ENCODE data around the gene IL20RB. TPM values are rescaled to one million over a fixed set of nuclear protein-coding genes. Genes with fewer than 3 reads are reported as not detected.

IL20RB gene
- total and polyA plus RNA-seq, 2 of the 13 experiments (the other 11 are each of a cell fraction or from before 2014, with no cell fraction given), result 0.22 to 0.32 TPM

GRCh38 chr3:136960838-136961836, 3.4 kb downstream of the IL20RB start:
- Histone ChIP-seq H4K20me1 (ENCODE audit: insufficient read depth, low read length) (no peaks in the 10 kb centered on the region), H3K36me3 (replicated peaks in 1 of 2; ENCODE audit: control insufficient read depth in 1 of 2, insufficient read depth in 2 of 2, low read length in 2 of 2) (no peaks in the 10 kb centered on the region), H3K9ac (ENCODE audit: insufficient read depth, low read depth, low read length) (no peak overlapping the region), H3K27me3 (ENCODE audit: control insufficient read depth in 1 of 2, insufficient read depth in 2 of 2, low read length in 2 of 2) (no peaks in the 10 kb centered on the region), H3K4me2 (ENCODE audit: low read depth, low read length) (no peak overlapping the region), H3K79me2 (ENCODE audit: insufficient read depth, low read length) (no peaks in the 10 kb centered on the region), H3K4me1 (ENCODE audit: insufficient read depth, low read length) (peaks cover 22% of the 10 kb centered on the region), H3K4me3 (replicated peaks in 1 of 3; ENCODE audit: insufficient read depth in 1 of 3, low read depth in 2 of 3, low read length in 3 of 3) (no peak overlapping the region), H2AFZ (ENCODE audit: low read length) (no peak overlapping the region), H3K9me3 (ENCODE audit: low read length) (no peaks in the 10 kb centered on the region), H3K27ac (ENCODE audit: extremely low read length, insufficient read depth, low read length) (no peak overlapping the region)
- ChIA-PET POLR2A (no interaction called here), CTCF (ENCODE audit: low intra/inter-chr PET ratio, low total read pairs) (no interaction called here)
- FAIRE-seq, result no peak
- intact Hi-C loops (cut with micrococcal nuclease; ENCODE audit: unreplicated experiment) (no loop called here), in situ Hi-C loops (cut with HindIII; ENCODE audit: extremely low pct_ligation_motif_present, low pct_unique_long_range_greater_than_20kb) (no loop called here)
- DNase-seq (ENCODE audit: low spot score), result no peak
- 94% methylated on average over 4 of the region's 4 CpGs for WGBS (ENCODE audit: low lambda C conversion rate)
- BruUV-seq (replicated peaks), result no TSS peak
- ATAC-seq, result no peak
- TF ChIP-seq KIAA2018 (CRISPR knock-in tag; IDR thresholded peaks at IDR 0.05; ENCODE audit: borderline replicate concordance) (no peak), ZFP36L1 (CRISPR knock-in tag; IDR thresholded peaks at IDR 0.05) (no peak), HMG20B (CRISPR knock-in tag; conservative IDR thresholded peaks at IDR 0.05) (no peak), ZNF883 (CRISPR knock-in tag; IDR thresholded peaks at IDR 0.05; ENCODE audit: not compliant biosample characterization) (no peak), TBP (CRISPR knock-in tag; IDR thresholded peaks at IDR 0.05) (no peak), ZNF276 (CRISPR knock-in tag; IDR thresholded peaks at IDR 0.05; ENCODE audit: low read depth) (no peak), MAX (IDR thresholded peaks at IDR 0.05) (no peak), SSRP1 (CRISPR knock-in tag; IDR thresholded peaks at IDR 0.05) (no peak), ZNF337 (CRISPR knock-in tag; IDR thresholded peaks at IDR 0.05; ENCODE audit: borderline replicate concordance, low read depth) (no peak), ZNF441 (CRISPR knock-in tag; IDR thresholded peaks at IDR 0.05; ENCODE audit: borderline replicate concordance) (no peak), IKZF5 (CRISPR knock-in tag; IDR thresholded peaks at IDR 0.05) (no peak)

Data from HepG2 (cell line).